HG03135 (cell line): ENCODE results near the gene EP400.

ENCODE experiments used
- ATAC-seq: cut with Tn5 transposase; IDR thresholded peaks from one replicate; pipeline ENCODE4 v1.9.1; 2021; ENCODE audit warnings: mild to moderate bottlenecking, moderate library complexity; ENCODE audit not compliant: unreplicated experiment

The EP400 gene

GRCh38 chr12:132014915-132015280 lies 65.2 kb downstream of the EP400 start:
- no peak for ATAC-seq

DNA sequence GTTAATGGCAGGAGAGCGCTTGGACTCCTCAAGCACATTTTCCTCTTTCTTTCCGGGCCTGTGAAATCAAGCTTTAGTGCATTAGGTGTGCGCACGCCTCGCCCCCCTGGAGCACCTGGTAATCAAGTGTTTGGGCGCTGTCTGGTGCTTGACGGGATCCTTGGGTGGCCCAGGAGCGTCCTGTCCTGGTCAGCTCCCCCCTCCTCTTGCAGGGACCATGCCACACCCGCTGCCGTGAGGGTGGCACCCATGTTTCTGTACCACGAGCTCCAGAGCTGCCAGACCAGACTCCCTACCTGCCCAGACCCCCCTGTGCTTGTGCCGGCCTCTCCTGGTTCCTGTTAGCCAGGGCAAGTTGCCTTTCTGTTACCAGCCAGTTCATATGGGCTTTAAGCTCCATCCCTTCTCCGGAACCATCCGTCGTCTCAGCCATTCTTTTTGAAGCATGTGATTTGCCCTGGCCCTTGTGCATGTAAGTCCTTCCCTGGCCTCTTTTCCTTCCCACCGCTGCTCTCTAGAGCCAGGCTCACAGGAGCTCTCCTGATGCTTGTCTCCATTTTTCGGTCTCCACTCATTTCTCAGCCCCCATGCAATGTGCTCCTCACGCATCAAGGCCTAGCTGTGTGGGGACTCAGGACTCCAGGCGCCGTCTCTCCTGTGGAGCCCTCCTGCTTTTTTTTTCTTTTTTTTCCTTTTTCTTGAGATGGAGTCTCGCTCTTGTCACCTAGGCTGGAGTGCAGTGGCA lies 66.1 kb downstream of the EP400 start:
- no peak for ATAC-seq

DNA sequence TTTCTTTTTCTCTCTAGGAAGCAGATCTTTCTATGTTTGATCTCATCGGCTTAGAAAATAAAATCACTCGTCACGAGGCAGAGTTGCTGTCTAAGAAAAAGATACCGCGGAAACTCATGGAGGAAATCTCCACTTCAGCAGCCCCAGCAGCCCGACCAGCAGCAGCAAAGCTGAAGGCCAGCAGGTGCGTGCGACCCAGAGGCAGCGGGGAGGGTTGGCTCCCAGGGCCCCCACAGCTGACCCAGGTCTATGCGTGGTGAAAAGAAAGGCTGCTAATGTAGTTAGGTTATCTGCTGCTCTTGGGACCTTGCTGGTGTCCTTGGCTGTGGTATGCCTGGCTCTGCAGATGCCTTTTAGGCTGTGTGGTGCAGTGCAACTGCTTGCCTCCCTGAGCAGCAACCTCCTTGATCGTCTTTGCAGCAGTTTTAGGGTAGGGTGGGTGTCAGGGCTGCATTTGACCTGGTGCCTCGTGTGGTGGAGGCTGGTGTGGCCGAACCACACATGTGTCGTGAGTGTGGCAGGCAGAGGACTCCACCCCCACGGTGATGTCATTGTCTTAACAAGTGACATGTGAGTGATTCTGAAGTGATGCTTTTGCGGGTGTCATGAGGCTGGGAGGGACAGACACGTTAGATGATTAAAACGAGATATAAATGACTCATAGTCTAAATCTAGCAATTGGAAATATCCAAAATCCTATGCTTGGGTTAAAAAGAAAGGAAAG lies 68.6 kb downstream of the EP400 start:
- ATAC-seq: no peak

DNA sequence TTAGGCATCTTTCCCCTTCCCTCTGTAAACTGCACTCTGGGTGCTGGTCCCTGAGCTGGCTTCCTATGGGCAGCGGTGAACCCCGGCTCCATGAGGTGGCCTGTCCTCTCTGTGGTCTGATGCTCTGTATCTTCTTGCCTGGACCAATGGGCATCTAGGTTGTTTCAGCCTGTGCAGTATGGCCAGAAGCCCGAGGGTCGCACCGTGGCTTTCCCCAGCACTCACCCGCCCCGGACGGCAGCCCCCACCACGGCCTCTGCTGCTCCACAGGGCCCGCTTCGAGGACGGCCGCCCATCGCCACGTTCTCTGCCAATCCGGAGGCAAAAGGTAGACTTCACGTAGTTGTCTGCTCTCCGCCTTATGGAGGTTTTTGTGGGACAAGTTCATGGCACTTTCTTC lies 70.1 kb downstream of the EP400 start:
- ATAC-seq: no peak

DNA sequence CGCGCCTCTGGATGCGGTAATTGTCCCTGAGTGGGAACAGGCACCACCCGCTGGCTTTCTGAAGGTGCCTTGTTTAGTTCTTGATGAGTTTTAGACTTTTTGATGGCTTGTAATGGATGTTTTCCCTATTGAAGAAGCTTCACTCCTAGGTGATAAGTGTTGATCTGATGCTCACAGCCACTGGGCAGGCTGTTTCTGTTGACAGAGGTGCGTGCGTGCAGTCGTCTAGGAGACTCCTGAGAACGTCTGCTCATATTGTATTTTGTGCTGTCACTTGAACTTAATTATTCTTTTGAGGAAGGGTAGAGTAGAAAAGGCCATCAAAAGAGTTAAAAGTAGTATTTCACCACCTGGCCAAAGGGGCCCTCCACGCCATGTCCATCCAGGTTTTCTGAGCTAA lies 70.5 kb downstream of the EP400 start:
- ATAC-seq: no peak

- ATAC-seq: no peak
Measured at GRCh38 chr12:132021031-132021871, 71.5 kb downstream of the EP400 start.

DNA sequence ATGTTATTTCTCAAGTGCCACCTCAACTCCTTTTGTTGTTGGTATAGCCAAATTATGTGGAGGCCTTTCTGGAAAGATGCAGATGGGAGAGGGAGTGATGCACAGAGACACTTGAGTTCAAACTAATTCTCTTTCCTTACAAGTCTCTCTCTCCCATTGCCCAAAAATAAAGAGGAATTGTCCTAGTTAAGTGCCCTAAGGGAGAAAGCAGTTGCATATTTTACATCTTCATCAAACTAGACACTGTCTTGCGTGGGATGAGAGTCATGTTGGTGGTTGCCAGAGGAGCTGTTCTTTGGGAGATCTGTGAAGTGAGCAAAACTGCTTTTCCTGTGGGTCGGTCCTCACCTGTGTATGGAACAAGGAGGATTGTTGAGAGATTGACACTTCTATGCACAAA lies 72.2 kb downstream of the EP400 start:
- no peak for ATAC-seq

GRCh38 chr12:132023658-132024057 lies 73.9 kb downstream of the EP400 start:
- ATAC-seq: no peak

GRCh38 chr12:132024758-132025157 lies 75.0 kb downstream of the EP400 start:
- no peak for ATAC-seq

GRCh38 chr12:132025526-132025925 lies 75.8 kb downstream of the EP400 start:
- no peak for ATAC-seq

GRCh38 chr12:132026061-132026795 lies 76.5 kb downstream of the EP400 start:
- no peak for ATAC-seq

DNA sequence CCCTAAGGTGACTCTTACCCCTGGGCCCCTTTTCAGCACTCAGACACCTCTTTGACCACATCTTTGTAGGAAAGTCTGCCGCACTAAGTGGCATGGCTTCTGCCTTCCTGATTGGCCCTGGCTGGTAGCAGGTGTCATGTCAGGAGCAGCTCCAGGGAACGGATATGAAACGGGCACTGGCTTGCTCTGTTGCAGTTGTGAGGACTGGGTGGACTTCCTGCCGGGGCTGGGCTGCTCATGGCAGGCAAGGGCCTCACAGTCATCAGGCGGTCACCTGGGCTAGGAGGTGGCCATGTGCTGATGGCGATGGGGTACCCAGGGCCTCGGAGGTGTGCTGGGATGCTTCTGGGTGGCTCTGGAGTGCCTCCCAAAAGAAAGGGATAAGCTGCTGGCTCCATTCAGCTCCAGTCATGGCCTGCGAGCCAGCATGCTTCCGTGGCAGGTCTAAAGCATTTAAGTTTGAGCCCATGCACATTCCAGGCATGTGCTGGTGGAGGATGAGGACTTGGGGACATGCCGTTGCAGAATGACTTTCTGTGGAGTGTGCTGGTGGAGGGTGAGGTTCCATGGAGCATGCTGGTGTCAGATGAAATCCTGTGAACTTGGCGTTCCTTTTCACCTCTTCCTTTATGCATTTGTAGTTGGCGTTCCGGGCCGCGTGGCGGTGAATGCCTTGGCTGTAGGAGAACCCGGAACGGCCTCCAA lies 77.2 kb downstream of the EP400 start:
- no peak for ATAC-seq

DNA sequence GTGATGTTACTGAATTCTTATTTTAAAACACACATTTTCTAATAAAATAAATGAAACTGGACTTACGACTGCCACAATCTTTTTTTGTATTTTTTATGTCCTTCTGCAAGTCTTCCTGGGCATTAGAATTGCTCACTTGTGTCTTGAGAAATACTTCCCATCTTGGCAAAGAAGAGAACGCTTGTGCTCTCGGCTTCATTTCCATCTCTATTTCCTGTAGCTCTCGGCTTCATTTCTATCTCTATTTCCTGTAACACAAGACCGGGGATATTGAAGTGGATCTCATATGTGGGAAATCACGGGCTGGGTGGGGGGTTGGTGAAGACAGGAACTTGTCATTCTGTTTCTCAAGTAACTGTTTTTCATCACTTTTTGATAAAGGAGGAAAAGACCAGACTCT lies 77.9 kb downstream of the EP400 start:
- no peak for ATAC-seq

DNA sequence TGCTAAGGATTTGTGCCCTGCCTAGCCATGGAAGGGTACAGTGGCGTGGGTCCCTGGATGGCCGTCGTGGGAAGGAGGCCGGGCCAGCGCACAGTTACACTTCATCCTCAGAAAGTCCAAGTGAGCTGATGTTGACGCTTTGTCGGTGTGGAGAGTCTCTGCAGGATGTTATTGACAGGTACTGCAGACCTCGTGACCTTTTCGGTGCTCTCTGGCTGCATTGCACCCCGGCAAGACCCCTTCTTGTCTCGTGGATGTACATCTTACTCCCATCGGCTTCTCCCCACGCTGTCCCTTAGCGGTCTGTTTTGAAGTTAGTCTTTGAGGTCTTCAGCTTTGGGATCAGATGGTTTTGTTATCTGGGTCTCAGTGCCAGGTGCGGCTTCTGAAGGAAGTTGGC lies 78.4 kb downstream of the EP400 start:
- no peak for ATAC-seq

GRCh38 chr12:132029503-132030300 lies 80.0 kb downstream of the EP400 start:
- ATAC-seq: no peak

- no peak for ATAC-seq
Measured at GRCh38 chr12:132030367-132031038, 80.8 kb downstream of the EP400 start.

- no peak for ATAC-seq
Measured at GRCh38 chr12:132033627-132034026, 83.9 kb downstream of the EP400 start.

GRCh38 chr12:132036063-132036683 lies 86.4 kb downstream of the EP400 start:
- no peak for ATAC-seq
